ENCODE measurements around the gene ITPR1. TPM values are rescaled to one million over a fixed set of nuclear protein-coding genes. Genes with fewer than 3 reads are reported as not detected.

Gene ITPR1
- total RNA-seq, 1 experiment from 2014 or later = 8.7 TPM

GRCh38 chr3:4845882-4846281 is 352.7 kb downstream of the ITPR1 start:
- ATAC-seq = no peak
- ChIA-PET POLR2A (no interaction called here), CTCF (no interaction called here)
- no peak for DNase-seq (ENCODE audit: low read depth, low spot score)
- Histone ChIP-seq H3K27me3 (ENCODE audit: control insufficient read depth, insufficient read depth, low read length) (no peaks in the 10 kb centered on the region), H3K4me3 (ENCODE audit: low read depth in 2 of 2, low read length in 2 of 2) (no peak overlapping the region), H3K4me1 (ENCODE audit: control insufficient read depth, insufficient read depth, low read length) (no peaks in the 10 kb centered on the region), H3K36me3 (ENCODE audit: control insufficient read depth, insufficient read depth, low read length) (no peaks in the 10 kb centered on the region), H3K27ac (ENCODE audit: low read length) (no peak overlapping the region), H3K9me3 (ENCODE audit: control insufficient read depth, insufficient read depth, low read depth, low read length) (no peaks in the 10 kb centered on the region)
- intact Hi-C loops (cut with micrococcal nuclease; ENCODE audit: unreplicated experiment) (no loop called here), in situ Hi-C loops (cut with HindIII; ENCODE audit: low pct_unique_long_range_greater_than_20kb, low sequenced_read_pairs) (no loop called here)
- no TSS peak for BruUV-seq (replicated peaks)
- TF ChIP-seq SIN3A (IDR thresholded peaks at IDR 0.05; ENCODE audit: borderline replicate concordance, insufficient read depth, low read depth, low read length) (no peak), REST (IDR thresholded peaks at IDR 0.05; ENCODE audit: insufficient read depth in 1 of 2, low read depth in 2 of 2, low read length in 1 of 2) (no peak), TCF7L2 (IDR thresholded peaks at IDR 0.05; ENCODE audit: low read depth, low read length) (no peak), POLR2AphosphoS5 (IDR thresholded peaks at IDR 0.05; ENCODE audit: low read depth, low read length) (no peak), CTCF (IDR thresholded peaks at IDR 0.05) (no peak)

GRCh38 chr3:4846543-4846942 is 353.4 kb downstream of the ITPR1 start:
- ChIA-PET CTCF (no interaction called here), POLR2A (no interaction called here)
- DNase-seq (ENCODE audit: low read depth, low spot score) (no peak), ATAC-seq (no peak)
- in situ Hi-C loops (cut with HindIII; ENCODE audit: low pct_unique_long_range_greater_than_20kb, low sequenced_read_pairs) (no loop called here), intact Hi-C loops (cut with micrococcal nuclease; ENCODE audit: unreplicated experiment) (no loop called here)
- Histone ChIP-seq H3K36me3 (ENCODE audit: control insufficient read depth, insufficient read depth, low read length) (no peaks in the 10 kb centered on the region), H3K4me3 (ENCODE audit: low read depth in 2 of 2, low read length in 2 of 2) (no peak overlapping the region), H3K27ac (ENCODE audit: low read length) (no peak overlapping the region), H3K4me1 (ENCODE audit: control insufficient read depth, insufficient read depth, low read length) (no peaks in the 10 kb centered on the region), H3K9me3 (ENCODE audit: control insufficient read depth, insufficient read depth, low read depth, low read length) (no peaks in the 10 kb centered on the region), H3K27me3 (ENCODE audit: control insufficient read depth, insufficient read depth, low read length) (no peaks in the 10 kb centered on the region)
- BruUV-seq (replicated peaks) = no TSS peak
- TF ChIP-seq REST (IDR thresholded peaks at IDR 0.05; ENCODE audit: insufficient read depth in 1 of 2, low read depth in 2 of 2, low read length in 1 of 2) (no peak), SIN3A (IDR thresholded peaks at IDR 0.05; ENCODE audit: borderline replicate concordance, insufficient read depth, low read depth, low read length) (no peak), POLR2AphosphoS5 (IDR thresholded peaks at IDR 0.05; ENCODE audit: low read depth, low read length) (no peak), CTCF (IDR thresholded peaks at IDR 0.05) (no peak), TCF7L2 (IDR thresholded peaks at IDR 0.05; ENCODE audit: low read depth, low read length) (no peak)

All from Panc1 (cell line).